ENCODE results near the gene COL5A1. TPM values are rescaled to one million over a fixed set of nuclear protein-coding genes. Genes with fewer than 3 reads are reported as not detected.

COL5A1 gene
- total RNA-seq, 1 donor from 2014 or later, result 28.9 TPM

DNA sequence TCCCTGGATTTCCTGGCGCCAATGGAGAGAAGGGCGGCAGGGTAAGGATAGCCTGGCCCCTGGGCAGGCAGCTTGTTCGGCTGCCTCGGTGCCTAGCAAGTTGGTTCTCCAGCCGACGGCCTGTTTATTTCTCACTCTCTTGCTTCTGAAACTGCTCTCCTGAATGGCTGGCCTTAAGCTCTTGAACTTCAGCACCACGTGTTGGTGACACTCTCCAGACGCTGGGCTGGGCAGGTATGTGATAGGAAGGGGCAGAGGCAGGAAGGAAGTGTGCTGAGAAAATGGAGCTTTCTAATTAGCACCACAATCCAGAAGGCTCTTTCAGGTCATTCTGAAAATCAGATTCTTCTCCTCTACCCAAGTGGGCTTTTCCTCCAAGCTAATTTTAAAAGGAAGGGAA is 147.6 kb downstream of the COL5A1 start:
- no peak overlapping the region for H3K27ac Mint-ChIP-seq (ENCODE audit: unreplicated experiment)
- peaks cover 11% of the 10 kb centered on the region for H3K4me1 Mint-ChIP-seq (ENCODE audit: low read depth, unreplicated experiment)
- peaks cover 5% of the 10 kb centered on the region for H3K9me3 Mint-ChIP-seq (ENCODE audit: unreplicated experiment)
- no peak for DNase-seq
- H3K36me3 Mint-ChIP-seq (ENCODE audit: unreplicated experiment), result no peaks in the 10 kb centered on the region
- TF ChIP-seq, protein P1, sequence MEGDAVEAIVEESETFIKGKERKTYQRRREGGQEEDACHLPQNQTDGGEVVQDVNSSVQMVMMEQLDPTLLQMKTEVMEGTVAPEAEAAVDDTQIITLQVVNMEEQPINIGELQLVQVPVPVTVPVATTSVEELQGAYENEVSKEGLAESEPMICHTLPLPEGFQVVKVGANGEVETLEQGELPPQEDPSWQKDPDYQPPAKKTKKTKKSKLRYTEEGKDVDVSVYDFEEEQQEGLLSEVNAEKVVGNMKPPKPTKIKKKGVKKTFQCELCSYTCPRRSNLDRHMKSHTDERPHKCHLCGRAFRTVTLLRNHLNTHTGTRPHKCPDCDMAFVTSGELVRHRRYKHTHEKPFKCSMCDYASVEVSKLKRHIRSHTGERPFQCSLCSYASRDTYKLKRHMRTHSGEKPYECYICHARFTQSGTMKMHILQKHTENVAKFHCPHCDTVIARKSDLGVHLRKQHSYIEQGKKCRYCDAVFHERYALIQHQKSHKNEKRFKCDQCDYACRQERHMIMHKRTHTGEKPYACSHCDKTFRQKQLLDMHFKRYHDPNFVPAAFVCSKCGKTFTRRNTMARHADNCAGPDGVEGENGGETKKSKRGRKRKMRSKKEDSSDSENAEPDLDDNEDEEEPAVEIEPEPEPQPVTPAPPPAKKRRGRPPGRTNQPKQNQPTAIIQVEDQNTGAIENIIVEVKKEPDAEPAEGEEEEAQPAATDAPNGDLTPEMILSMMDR (IDR thresholded peaks at IDR 0.05; ENCODE audit: partially characterized antibody, unreplicated experiment), result no peak
- H3K4me3 Mint-ChIP-seq (ENCODE audit: unreplicated experiment), result no peak overlapping the region
- H3K27me3 Mint-ChIP-seq (ENCODE audit: unreplicated experiment), result peaks cover 3% of the 10 kb centered on the region

- peaks cover 10% of the 10 kb centered on the region for H3K4me1 Mint-ChIP-seq (ENCODE audit: low read depth, unreplicated experiment)
- DNase-seq, result no peak
- peaks cover 5% of the 10 kb centered on the region for H3K9me3 Mint-ChIP-seq (ENCODE audit: unreplicated experiment)
- no peaks in the 10 kb centered on the region for H3K36me3 Mint-ChIP-seq (ENCODE audit: unreplicated experiment)
- H3K27me3 Mint-ChIP-seq (ENCODE audit: unreplicated experiment), result peaks cover 3% of the 10 kb centered on the region
- no peak overlapping the region for H3K4me3 Mint-ChIP-seq (ENCODE audit: unreplicated experiment)
- H3K27ac Mint-ChIP-seq (ENCODE audit: unreplicated experiment), result no peak overlapping the region
- TF ChIP-seq, protein P1 (IDR thresholded peaks at IDR 0.05; ENCODE audit: partially characterized antibody, unreplicated experiment), result no peak
Observed at GRCh38 chr9:134791009-134791408, 149.4 kb downstream of the COL5A1 start.

GRCh38 chr9:134792627-134793026 is 151.0 kb downstream of the COL5A1 start:
- H3K27ac Mint-ChIP-seq (ENCODE audit: unreplicated experiment), result no peak overlapping the region
- no peak for DNase-seq
- H3K4me1 Mint-ChIP-seq (ENCODE audit: low read depth, unreplicated experiment), result peaks cover 10% of the 10 kb centered on the region

DNA sequence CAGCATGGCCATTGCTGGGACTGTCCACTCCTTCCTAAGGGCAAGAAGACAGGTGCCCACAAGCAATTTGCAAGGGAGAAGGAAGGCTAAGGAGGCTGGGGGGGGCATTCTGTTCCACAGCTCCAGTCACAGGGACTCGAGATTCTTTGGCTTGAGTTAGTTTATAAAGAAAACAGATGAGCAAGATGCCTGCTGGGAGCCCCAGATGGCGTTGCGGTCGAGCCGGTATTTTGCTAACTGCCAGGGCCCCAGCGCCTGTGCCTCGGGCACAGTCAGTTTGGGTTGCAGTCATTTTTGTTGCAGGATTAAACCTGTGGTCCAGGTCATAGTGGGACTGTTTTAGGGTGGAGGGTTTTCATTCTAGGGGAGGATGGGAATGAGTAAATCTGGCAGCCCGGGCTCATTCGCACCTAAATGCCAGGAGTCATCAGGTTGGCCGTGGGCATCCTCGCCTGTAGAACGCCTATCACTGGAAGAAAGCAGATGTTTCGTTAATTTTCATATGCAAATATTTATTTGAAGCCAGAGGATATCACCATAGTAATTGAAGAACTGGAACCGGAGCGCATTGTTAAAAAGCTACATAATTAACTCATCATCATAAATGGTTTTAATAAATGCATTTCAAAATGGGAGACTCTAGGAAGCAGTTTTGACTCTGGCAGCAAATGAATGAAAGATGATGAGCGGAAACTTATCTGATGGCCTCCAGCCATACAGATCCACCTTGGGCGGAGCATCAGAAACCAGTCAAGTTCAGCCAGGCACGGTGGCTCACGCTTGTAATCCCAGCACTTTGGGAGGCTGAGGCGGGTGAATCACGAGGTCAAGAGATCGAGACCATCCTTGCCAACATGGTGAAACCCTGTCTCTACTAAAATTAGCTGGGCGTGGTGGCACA is 151.9 kb downstream of the COL5A1 start:
- TF ChIP-seq, protein P1 (IDR thresholded peaks at IDR 0.05; ENCODE audit: partially characterized antibody, unreplicated experiment), result no peak
- no peak for DNase-seq
- H3K9me3 Mint-ChIP-seq (ENCODE audit: unreplicated experiment), result peaks cover 5% of the 10 kb centered on the region
- no peak overlapping the region for H3K27ac Mint-ChIP-seq (ENCODE audit: unreplicated experiment)
- peaks cover 10% of the 10 kb centered on the region for H3K4me1 Mint-ChIP-seq (ENCODE audit: low read depth, unreplicated experiment)
- no peaks in the 10 kb centered on the region for H3K36me3 Mint-ChIP-seq (ENCODE audit: unreplicated experiment)
- H3K4me3 Mint-ChIP-seq (ENCODE audit: unreplicated experiment), result no peak overlapping the region
- peaks cover 2% of the 10 kb centered on the region for H3K27me3 Mint-ChIP-seq (ENCODE audit: unreplicated experiment)

More at GRCh38 chr9:134792627-134793026, 151.0 kb downstream of the COL5A1 start:
- H3K36me3 Mint-ChIP-seq (ENCODE audit: unreplicated experiment), result no peaks in the 10 kb centered on the region
- no peak overlapping the region for H3K4me3 Mint-ChIP-seq (ENCODE audit: unreplicated experiment)
- TF ChIP-seq, protein P1 (IDR thresholded peaks at IDR 0.05; ENCODE audit: partially characterized antibody, unreplicated experiment), result no peak
- peaks cover 3% of the 10 kb centered on the region for H3K27me3 Mint-ChIP-seq (ENCODE audit: unreplicated experiment)
- H3K9me3 Mint-ChIP-seq (ENCODE audit: unreplicated experiment), result peaks cover 5% of the 10 kb centered on the region

All from glutamatergic neuron (in vitro differentiated cells).